ENCODE results near the gene RAP1B.
"Not testable (repeated sequence)": the region's sequence is repeated elsewhere in the genome, so short reads cannot be mapped to it uniquely, and the experiment has no call there.

The RAP1B gene

DNA sequence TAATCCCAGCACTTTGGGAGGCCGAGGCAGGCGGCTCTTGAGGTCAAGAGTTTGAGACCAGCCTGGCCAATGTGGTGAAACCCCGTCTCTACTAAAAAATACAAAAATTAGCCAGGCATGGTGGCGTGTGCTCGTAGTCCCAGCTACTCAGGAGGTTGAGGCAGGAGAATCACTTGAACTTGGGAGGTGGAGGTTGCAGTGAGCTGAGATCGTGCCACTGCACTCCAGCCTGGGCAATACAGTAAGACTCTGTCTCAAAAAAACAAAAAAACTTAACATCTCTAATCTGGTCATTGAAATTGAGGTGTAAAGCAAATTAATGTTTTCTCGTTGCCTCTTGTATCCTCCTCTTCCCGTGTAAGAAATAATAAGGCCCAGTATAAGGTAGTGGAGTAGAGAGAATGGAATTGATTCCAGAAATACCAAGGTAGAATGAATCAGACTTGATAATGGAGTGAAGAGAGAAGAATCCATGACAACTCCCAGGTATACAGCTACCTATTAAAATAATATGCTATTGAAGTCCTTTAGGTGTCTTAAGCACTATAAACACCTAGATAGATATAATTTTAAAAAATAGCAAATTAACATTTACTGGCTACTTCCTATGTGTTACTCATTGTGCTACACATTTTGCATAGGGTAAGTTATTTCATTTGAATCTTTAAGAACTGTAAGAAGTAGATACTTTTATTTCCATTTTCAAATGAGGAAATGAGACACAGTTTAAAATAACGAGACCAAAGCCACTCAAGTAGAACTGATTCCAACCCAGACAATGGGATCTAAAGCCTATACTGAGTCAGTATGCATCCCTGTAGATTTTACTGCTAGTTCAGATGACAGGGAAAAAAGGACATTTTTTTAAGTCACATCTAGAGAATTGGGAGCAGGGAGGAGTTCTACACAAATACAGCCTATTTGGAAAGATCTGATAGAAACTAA, 23.2 kb downstream of the RAP1B start:
- no peak for DNase-seq (ENCODE audit: low read depth in 2 of 2)

DNA sequence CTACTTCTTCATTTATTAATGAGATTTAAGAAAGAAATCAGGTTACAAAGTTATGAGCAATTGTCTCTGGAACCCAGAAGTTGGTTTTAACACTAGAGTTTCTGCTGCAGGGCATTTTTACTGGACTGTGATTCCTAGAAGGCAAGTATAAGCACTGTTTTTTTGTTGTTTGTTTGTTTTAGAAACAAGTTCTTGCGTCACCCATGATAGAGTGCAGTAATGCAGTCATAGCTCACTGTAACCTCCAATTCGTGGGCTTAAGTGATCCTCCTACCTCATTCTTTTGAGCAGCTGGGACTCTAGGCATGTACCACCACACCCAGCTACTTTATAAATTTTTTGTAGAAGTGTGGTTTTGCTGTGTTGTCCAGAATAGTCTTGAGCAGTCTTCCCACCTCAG, 25.6 kb downstream of the RAP1B start:
- DNase-seq (ENCODE audit: low read depth in 2 of 2) = no peak

DNA sequence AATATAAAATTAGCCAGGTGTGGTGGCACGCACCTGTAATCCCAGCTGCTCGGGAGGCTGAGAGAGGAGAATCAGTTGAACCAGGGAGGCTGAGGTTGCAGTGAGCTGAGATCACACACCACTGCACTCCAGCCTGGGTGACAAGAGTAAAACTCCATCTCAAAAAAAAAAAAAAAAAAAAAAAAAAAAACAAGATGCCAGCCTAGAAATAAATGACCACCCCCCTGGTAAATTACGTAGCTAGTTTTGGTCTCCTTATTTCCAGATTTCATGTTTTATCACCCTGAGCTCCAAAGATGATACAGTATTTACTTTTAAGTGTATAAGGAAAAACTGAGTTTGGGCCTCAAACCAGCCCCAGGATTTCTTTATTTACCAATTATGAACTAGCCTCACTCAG, 26.7 kb downstream of the RAP1B start:
- DNase-seq (ENCODE audit: low read depth in 2 of 2) = not testable (repeated sequence)

GRCh38 chr12:68638171-68638570, 27.5 kb downstream of the RAP1B start:
- no peak for DNase-seq (ENCODE audit: low read depth in 2 of 2)

DNA sequence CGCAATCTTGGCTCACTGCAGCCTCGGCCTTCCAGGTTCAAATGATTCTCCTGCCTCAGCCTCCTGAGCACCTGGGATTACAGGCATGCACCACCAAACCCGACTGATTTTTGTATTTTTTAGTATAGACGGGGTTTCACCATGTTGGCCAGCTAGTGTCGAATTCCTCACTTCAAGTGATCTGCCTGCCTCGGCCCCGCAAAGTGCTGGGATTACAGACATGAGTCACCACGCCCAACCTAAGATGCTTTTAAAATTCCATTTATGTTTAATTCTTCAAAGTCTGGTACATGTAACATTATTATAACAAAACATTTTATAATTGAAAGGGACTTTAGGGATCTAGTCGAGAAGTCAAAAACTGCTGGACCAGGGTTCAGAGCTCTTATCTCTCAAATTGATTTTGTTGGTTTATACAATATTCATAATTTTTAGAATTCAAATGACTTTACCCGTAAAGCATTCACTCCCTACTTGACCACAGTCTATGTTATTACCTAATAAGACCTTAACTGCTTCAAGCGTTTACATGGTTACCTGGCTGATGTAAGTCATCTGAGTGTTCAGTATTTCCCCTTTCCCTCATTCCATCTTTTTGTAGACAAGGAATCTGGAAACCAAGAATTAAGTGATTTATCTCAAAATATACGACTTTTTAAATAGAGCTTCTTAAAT, 28.2 kb downstream of the RAP1B start:
- DNase-seq (ENCODE audit: low read depth in 2 of 2) = no peak

DNA sequence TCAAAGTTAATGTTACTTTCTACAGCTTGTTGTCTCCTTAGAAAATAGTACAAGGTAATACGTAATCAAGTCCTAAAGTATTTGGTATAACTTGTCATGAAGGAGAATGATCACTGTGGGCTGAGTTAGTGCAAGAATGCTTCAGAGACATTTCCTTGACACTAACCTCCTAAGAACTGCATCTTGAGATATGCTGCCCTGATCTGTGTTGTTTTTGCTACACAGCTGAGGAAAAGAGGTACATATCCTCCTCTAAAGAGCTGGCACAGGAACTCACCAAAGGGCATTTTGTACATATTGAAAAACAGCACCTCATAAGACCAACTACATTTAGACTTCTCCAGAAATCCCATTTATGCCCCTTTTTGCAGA, 28.7 kb downstream of the RAP1B start:
- DNase-seq (ENCODE audit: low read depth in 2 of 2) = no peak

DNA sequence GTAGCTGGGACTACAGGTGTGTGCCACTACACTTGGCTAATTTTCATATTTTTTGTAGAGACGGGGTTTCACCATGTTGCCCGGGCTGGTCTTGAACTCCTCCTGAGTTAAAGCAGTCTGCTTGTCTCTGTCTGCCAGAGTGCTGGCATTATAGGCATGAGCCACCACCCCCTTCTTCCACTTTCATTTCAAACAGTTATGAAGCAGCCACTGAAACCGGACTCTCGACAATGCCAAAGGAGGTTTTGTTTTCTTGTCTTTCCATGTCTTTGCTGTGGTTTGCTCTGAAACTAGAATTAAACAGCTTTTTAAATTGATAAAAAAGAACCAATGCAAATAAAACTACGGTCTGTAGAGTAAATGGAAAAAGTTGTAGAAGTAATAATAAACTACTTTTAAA, 30.4 kb downstream of the RAP1B start:
- DNase-seq (ENCODE audit: low read depth in 2 of 2) = peak; percentile 12 to 37

- no peak for DNase-seq (ENCODE audit: low read depth in 2 of 2)
Measured at GRCh38 chr12:68646484-68646883, 35.8 kb downstream of the RAP1B start.

- no peak for DNase-seq (ENCODE audit: low read depth in 2 of 2)
Measured at GRCh38 chr12:68647507-68647906, 36.8 kb downstream of the RAP1B start.

DNA sequence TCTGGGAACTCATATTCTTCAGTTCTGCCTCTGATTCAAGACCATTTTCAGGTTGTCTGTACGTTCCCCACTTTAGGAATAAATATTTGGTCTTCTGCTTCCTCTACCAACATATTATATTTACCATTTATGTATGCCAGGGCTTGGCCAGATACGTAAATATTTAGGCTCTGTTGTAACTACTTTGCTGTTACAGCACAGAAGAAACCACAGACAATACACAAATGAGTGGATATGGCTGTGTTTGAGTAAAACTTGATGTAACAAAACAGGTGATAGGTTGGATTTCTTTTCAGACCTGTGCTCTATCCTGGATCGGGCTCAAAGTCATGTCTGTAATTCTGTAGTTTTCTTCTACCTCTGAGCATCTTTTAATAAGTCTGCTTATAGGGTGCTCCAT, 37.5 kb downstream of the RAP1B start:
- DNase-seq (ENCODE audit: low read depth in 2 of 2) = no peak

DNA sequence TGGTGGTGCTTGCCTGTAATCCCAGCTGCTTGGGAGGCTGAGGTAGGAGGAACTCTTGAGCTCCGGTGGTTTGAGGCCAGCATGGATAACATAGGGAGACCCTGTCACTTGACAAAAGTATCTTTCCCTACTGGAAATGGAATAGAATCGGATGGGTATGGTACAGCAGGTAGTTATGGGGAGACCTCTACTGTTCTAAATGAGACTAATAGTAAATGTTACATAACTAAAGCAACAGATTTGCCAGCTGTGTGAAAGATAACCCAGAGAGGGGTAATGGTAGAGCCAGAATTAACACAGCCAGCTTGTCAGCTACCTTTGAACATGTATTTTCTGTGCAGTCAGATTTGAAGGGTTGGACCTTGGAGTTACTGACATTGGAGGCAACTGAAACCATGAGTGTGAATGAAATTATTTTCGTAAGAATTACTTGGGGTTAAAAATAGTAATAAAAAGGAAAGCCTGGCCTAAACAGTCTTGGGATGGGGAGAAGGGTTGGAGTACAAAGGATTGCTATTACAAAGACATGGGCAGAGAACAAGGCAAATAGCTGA, 54.4 kb downstream of the RAP1B start:
- no peak for DNase-seq (ENCODE audit: low read depth in 2 of 2)

DNA sequence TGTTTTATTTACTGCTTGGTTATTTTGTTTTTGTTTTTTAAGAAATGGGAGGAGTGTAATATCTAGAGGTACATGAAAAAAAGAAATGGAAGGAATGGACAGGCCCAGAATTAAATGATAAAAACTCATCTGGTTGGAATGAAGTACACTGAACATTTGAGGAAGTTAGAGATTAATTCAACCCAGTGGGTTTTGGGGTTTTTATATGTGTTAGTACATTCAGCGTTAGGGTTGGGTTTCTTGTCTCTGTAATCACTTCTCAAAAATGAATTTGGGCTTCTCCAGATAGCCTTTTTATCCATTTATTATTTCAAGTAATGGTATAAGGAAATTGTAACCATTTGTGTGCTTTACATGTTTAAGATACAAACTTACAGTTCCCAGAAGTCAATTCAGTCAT, 56.6 kb downstream of the RAP1B start:
- no peak for DNase-seq (ENCODE audit: low read depth in 2 of 2)

- DNase-seq (ENCODE audit: low read depth in 2 of 2) = no peak
Measured at GRCh38 chr12:68667896-68668295, 57.2 kb downstream of the RAP1B start.

DNA sequence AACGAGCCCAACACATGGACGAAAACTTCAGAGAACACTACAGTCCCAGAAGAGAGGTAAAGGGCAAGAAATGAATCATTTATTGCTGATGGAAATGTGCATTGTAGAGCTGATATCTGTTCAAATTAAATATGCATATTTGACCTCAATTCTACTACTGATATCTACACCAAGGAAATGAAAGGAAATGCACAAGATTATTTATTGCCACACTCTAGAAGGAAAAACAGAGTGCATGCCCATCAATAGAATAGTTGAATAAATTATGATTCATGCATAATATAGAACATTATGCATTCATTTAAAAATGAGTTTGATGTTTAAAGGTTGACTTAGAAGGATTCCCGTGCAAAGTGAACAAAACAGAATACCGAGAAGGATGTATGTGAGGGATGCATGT, 60.5 kb downstream of the RAP1B start:
- no peak for DNase-seq (ENCODE audit: low read depth in 2 of 2)

- no peak for DNase-seq (ENCODE audit: low read depth in 2 of 2)
Measured at GRCh38 chr12:68673788-68674187, 63.1 kb downstream of the RAP1B start.

GRCh38 chr12:68674376-68674775, 63.7 kb downstream of the RAP1B start:
- no peak for DNase-seq (ENCODE audit: low read depth in 2 of 2)

- DNase-seq (ENCODE audit: low read depth in 2 of 2) = peak in 1 of 2 donors; percentile 17
Measured at GRCh38 chr12:68675101-68675842, 64.6 kb downstream of the RAP1B start.

DNA sequence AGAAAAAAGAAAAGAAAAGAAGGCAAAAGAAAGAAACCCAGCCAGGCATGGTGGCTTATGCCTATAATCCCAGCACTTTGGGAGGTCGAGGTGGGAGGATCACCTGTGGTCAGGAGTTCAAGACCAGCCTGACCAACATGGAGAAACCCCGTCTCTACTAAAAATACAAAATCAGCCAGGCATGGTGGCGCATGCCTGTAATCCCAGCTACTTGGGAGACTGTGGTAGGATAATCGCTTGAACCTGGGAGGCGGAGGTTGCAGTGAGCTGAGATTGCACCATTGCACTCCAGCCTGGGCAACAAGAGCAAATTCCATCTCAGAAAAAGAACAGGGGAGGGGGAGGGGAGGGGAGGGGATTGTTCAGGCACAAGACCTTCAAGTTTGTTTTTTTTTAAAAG, 66.2 kb downstream of the RAP1B start:
- not testable (repeated sequence) for DNase-seq (ENCODE audit: low read depth in 2 of 2)

GRCh38 chr12:68686262-68686594, 75.5 kb downstream of the RAP1B start:
- no peak for DNase-seq (ENCODE audit: low read depth in 2 of 2)

- peak; percentile 94 to 97 for DNase-seq (ENCODE audit: low read depth in 2 of 2)
Measured at GRCh38 chr12:68686595-68687521, 76.2 kb downstream of the RAP1B start, which contains the start of gene NUP107. NUP107 (plus strand) TSS chr12:68686978; CDS start chr12:68687066, 88 bp downstream.

- no peak for DNase-seq (ENCODE audit: low read depth in 2 of 2)
Measured at GRCh38 chr12:68695454-68695853, 84.8 kb downstream of the RAP1B start.

All from stimulated activated CD4-positive, alpha-beta T cell treated with anti-CD3 and anti-CD28 coated beads, Interleukin-4, amount 100 ng/mL, for 48 hours (primary cell).